ENCODE results near the gene JMJD1C.

GRCh38 chr10:63364918-63365317 is 100.9 kb downstream of the JMJD1C start:
- TF ChIP-seq CTCF (conservative IDR thresholded peaks at IDR 0.05; ENCODE audit: low read depth, low read length) (no peak), EZH2 (IDR thresholded peaks at IDR 0.05; ENCODE audit: low read length, unreplicated experiment) (no peak)

Measured in PC-3 (cell line).